Parathyroid adenoma (tissue), 2 donors: ENCODE results near the gene IL17RC.
"Not testable (repeated sequence)": the region's sequence is repeated elsewhere in the genome, so short reads cannot be mapped to it uniquely, and the experiment has no call there.

Experiments
- H2AFZ ChIP-seq: fragments of 300-600 bp; sonication (generic); one replicate; pipeline ENCODE4 v1.7.0; 2017; ENCODE audit warnings: antibody characterized with exemption, mild to moderate bottlenecking
- H3K27ac ChIP-seq: fragments of 300-600 bp; sonication (generic); one replicate; pipeline ENCODE4 v1.7.0; 2017
- H3K27me3 ChIP-seq: fragments of 300-600 bp; sonication (generic); one replicate; pipeline ENCODE4 v1.7.0; 2017; ENCODE audit warnings: low read length; ENCODE audit not compliant: control insufficient read depth, insufficient read depth
- H3K36me3 ChIP-seq: fragments of 300-600 bp; sonication (generic); one replicate; pipeline ENCODE4 v1.7.0; 2017; ENCODE audit warnings: low read length; ENCODE audit not compliant: control insufficient read depth, insufficient read depth
- H3K4me1 ChIP-seq: fragments of 300-600 bp; sonication (generic); one replicate; pipeline ENCODE4 v1.7.0; 2017; ENCODE audit warnings: control low read depth
- H3K4me2 ChIP-seq: fragments of 300-600 bp; sonication (generic); one replicate; pipeline ENCODE4 v1.7.0; 2017; ENCODE audit warnings: low read length
- H3K4me3 ChIP-seq: fragments of 300-600 bp; sonication (generic); one replicate; pipeline ENCODE4 v1.7.0; 2017; ENCODE audit warnings: low read depth, low read length
- H3K79me2 ChIP-seq: fragments of 300-600 bp; sonication (generic); one replicate; pipeline ENCODE4 v1.7.0; 2017; ENCODE audit warnings: control low read depth
- H3K9ac ChIP-seq: fragments of 300-600 bp; sonication (generic); one replicate; pipeline ENCODE4 v1.7.0; 2017; ENCODE audit warnings: mild to moderate bottlenecking
- H3K9me3 ChIP-seq: fragments of 300-600 bp; sonication (generic); one replicate; pipeline ENCODE4 v1.7.0; 2017; ENCODE audit warnings: low read length; ENCODE audit not compliant: control insufficient read depth
- TF ChIP-seq, protein P1 (sequence below): fragments of 300-600 bp; sonication (generic); IDR thresholded peaks from one replicate; pipeline ENCODE4 v1.7.0; 2017; ENCODE audit warnings: antibody characterized with exemption, mild to moderate bottlenecking
- donor health status: primary hyperparathyroidism.

IL17RC gene

DNA sequence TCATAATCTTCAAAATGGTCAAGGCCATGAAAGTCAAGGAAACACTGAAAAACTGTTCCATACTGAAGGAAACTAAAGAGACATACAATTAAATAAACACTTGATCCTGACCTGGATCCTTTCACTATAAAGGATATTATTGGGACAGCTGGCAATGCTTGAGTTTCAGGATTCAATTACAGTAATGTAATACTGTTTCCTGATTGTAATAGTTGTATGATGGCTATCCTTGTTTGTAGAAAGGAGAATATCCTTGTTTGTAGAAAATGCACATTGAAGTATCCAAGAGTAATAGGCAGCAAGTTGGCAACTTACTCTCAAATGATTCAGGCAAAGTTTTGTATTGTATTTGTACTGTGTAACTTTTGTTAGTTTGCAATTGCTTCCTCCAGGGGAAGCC, 41.5 kb upstream of the IL17RC start:
- H3K4me3 ChIP-seq = no peak overlapping the region
- TF ChIP-seq, protein P1, sequence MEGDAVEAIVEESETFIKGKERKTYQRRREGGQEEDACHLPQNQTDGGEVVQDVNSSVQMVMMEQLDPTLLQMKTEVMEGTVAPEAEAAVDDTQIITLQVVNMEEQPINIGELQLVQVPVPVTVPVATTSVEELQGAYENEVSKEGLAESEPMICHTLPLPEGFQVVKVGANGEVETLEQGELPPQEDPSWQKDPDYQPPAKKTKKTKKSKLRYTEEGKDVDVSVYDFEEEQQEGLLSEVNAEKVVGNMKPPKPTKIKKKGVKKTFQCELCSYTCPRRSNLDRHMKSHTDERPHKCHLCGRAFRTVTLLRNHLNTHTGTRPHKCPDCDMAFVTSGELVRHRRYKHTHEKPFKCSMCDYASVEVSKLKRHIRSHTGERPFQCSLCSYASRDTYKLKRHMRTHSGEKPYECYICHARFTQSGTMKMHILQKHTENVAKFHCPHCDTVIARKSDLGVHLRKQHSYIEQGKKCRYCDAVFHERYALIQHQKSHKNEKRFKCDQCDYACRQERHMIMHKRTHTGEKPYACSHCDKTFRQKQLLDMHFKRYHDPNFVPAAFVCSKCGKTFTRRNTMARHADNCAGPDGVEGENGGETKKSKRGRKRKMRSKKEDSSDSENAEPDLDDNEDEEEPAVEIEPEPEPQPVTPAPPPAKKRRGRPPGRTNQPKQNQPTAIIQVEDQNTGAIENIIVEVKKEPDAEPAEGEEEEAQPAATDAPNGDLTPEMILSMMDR = no peak
- no peaks in the 10 kb centered on the region for H3K79me2 ChIP-seq
- H3K9ac ChIP-seq = no peak overlapping the region
- no peaks in the 10 kb centered on the region for H3K9me3 ChIP-seq
- no peak overlapping the region for H3K27ac ChIP-seq
- H3K4me2 ChIP-seq = no peak overlapping the region
- H3K36me3 ChIP-seq = no peaks in the 10 kb centered on the region
- no peaks in the 10 kb centered on the region for H3K27me3 ChIP-seq
- H2AFZ ChIP-seq = no peak overlapping the region
- H3K4me1 ChIP-seq = no peaks in the 10 kb centered on the region

DNA sequence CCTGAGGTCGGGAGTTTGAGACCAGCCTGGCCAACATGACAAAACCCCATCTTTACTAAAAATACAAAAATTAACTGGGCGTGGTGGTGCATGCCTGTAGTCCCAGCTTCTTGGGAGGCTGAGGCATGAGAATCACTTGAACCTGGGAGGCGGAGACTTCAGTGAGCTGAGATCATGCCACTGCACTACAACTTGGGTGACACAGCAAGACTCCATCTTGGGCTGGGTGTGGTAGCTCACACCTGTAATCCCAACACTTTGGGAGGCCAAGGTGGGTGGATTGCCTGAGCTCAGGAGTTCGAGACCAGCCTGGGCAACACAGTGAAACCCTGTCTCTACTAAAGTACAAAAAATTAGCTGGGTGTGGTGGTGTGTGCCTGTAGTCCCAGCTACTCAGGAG, 40.6 kb upstream of the IL17RC start:
- H3K27me3 ChIP-seq, H3K79me2 ChIP-seq, H3K4me1 ChIP-seq, H3K4me2 ChIP-seq, H3K36me3 ChIP-seq, H2AFZ ChIP-seq, H3K27ac ChIP-seq, H3K4me3 ChIP-seq, H3K9me3 ChIP-seq, H3K9ac ChIP-seq: not testable (repeated sequence)

DNA sequence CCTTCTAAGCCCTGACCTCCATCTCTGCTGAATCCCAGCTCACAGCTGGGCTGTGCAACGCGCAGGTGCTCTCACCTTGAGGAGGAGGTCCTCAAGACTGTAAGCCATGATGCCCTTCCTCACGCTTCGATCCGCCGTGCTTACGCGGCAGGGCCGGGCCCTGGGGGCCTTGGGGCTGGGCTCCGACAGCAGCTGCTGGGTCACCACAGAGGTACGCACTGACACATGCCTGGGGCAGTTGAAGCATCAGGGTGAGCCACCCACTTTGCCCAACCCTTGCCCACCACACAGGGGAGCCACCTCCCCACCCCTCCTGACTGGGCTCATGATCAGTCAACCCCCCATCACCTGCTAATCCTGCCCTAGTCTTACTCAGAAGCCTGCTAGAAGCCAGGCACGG, 39.9 kb upstream of the IL17RC start:
- Histone ChIP-seq H3K9me3 (no peaks in the 10 kb centered on the region), H3K4me1 (no peaks in the 10 kb centered on the region), H2AFZ (no peak overlapping the region), H3K79me2 (no peaks in the 10 kb centered on the region), H3K27me3 (no peaks in the 10 kb centered on the region), H3K4me2 (no peak overlapping the region), H3K36me3 (no peaks in the 10 kb centered on the region), H3K4me3 (no peak overlapping the region), H3K9ac (no peak overlapping the region), H3K27ac (no peak overlapping the region)
- TF ChIP-seq, protein P1 = no peak

DNA sequence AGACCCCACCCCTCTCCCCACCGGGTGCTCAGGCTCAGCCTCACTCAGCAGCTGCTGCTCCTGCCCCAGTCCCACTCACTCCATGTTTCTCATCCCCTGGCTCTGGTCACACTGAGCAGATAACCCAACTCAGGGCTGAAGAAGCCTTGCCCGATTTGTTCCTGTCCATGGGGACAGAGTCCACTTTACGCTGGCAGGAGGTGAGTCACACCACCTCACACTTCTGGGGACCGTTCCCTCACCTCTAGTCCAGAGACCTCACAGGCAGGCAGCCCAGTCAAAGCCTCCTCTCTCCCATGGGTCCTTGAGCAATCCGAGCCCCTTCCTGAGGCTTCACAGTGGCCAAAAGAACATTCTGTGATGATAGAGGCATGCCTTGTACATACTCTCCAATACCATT, 38.2 kb upstream of the IL17RC start:
- Histone ChIP-seq H3K9ac (no peak overlapping the region), H2AFZ (no peak overlapping the region), H3K36me3 (no peaks in the 10 kb centered on the region), H3K27ac (no peak overlapping the region), H3K27me3 (no peaks in the 10 kb centered on the region), H3K4me1 (no peaks in the 10 kb centered on the region), H3K9me3 (no peaks in the 10 kb centered on the region), H3K4me2 (no peak overlapping the region), H3K79me2 (no peaks in the 10 kb centered on the region), H3K4me3 (no peak overlapping the region)
- TF ChIP-seq, protein P1 = no peak

DNA sequence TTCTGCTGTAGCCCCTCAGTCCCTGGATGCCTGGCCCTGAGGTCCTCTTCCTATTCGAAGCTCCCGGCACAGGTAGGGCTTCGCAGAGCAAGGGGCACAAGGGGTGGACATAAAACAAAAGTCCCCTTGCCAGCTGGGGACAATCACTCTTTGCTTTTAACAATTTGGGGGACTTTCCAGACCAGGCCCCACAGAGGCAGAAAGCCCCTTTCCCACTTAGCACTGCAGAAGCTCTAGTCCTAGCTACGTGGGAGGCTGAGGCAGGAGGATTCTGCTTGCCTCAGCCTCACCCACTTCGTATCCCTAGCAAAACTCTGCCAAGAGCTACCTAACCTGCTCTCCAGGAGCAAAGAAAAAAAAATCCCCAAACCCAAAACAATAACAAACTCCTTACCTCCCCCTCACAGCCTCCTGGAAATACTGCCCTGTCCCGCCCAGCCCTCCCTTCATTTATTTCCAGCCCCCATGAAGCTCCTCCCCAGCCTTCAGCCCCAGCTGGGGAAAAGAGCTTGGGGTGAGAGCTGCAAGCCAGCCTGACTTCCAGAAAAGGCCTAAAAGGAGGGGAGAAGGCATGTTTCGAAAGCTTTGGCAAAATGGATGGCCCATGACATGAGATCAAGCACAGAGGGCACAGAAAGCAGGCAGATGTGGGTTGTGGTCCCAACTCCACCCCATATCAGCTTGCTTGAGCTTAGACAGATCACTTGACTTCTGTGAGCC, 36.9 kb upstream of the IL17RC start, which contains the start of gene CIDEC:
Gene CIDEC (minus strand): TSS at position 424 of the 720 bp plus-strand sequence. CDS start 1,767 bp downstream, outside the sequence.
- Histone ChIP-seq H3K27me3 (no peaks in the 10 kb centered on the region), H3K4me3 (no peak within 1 kb of the TSS), H3K9ac (no peak within 1 kb of the TSS), H3K4me2 (no peak within 1 kb of the TSS), H3K27ac (no peak within 1 kb of the TSS), H3K4me1 (no peaks in the 10 kb centered on the region), H2AFZ (no peak within 1 kb of the TSS), H3K79me2 (no peaks in the 10 kb centered on the region), H3K9me3 (no peaks in the 10 kb centered on the region), H3K36me3 (no peaks in the 10 kb centered on the region)
- TF ChIP-seq, protein P1 = no peak
